Right lobe of liver (tissue), 6 donors: ENCODE measurements around the gene C2orf76. TPM values are rescaled to one million over a fixed set of nuclear protein-coding genes. Genes with fewer than 3 reads are reported as not detected.

ENCODE experiments used
- ATAC-seq, 4 donors: fragments of 200-7000 bp; cut with Tn5 transposase; one replicate each; pipeline ENCODE4 v1.9.1; 2020; ENCODE audit warnings: mild to moderate bottlenecking in 4 of 4, moderate library complexity in 4 of 4
- DNase-seq, 3 donors: peaks; one replicate each; pipeline ENCODE4 v3.0.0-alpha.2; 2020
- H3K27ac ChIP-seq, 3 donors: fragments of 200-600 bp; one replicate each; pipeline ENCODE4 v1.8.0; 2022
- H3K27me3 ChIP-seq, 2 donors: fragments of 200-600 bp; one replicate each; pipeline ENCODE4 v1.8.0; 2022
- H3K36me3 ChIP-seq, 4 donors: fragments of 200-600 bp; sonication (generic) in 1 of 4; one replicate each; pipeline versions ENCODE4 v1.5.1 to v1.8.0; 2017 to 2022; ENCODE audit warnings: control low read depth in 1 of 4
- H3K4me1 ChIP-seq, 4 donors: fragments of 200-600 bp; sonication (generic) in 1 of 4; one replicate each; pipeline versions ENCODE4 v1.5.1 to v1.8.0; 2017 to 2022; ENCODE audit warnings: control low read depth in 1 of 4
- H3K4me3 ChIP-seq, 3 donors: fragments of 200-600 bp; one replicate each; pipeline ENCODE4 v1.8.0; 2022
- H3K9me3 ChIP-seq, 4 donors: fragments of 200-600 bp; sonication (generic) in 1 of 4; one replicate each; pipeline versions ENCODE4 v1.5.1 to v1.8.0; 2017 to 2022; ENCODE audit warnings: control low read depth in 1 of 4
- POLR2A ChIP-seq: fragments of 450-650 bp; IDR thresholded peaks from one replicate; pipeline ENCODE4 v1.6.1; 2017; ENCODE audit warnings: antibody characterized with exemption, mild to moderate bottlenecking
- WGBS: methylation state at CpG from one replicate; pipeline ENCODE4 v1.1.6; 2018; ENCODE audit warnings: low coverage, low lambda C conversion rate; ENCODE audit not compliant: insufficient coverage; ENCODE audit errors: missing lambda C conversion rate; 5-methylcytosine and 5-hydroxymethylcytosine counted together
- intact Hi-C, 2 donors: fragments of 100-400 bp; cut with DNase I; formaldehyde crosslinking; loops; one replicate each; pipeline versions ENCODE4 v1.11.2 to v1.14.1; 2022
- total RNA-seq, 6 experiments: library from RNA; depleted of rRNA in 2 of 6; stranded (reverse); fragments of >200 nt in 2 of 6; fragmentation: NEBNext Ultra II Directional in 3 of 6; extraction: Animal tissue kit (Norgen Biotek cat#: 25700) in 3 of 6; gene quantifications; one replicate each; pipeline versions ENCODE4 v1.1.0 to v1.2.4, GENCODE V29; 2016 to 2023
- TF ChIP-seq, protein P1 (sequence below), 4 donors: fragments of 200-600 bp in 3 of 4; fragments of 450-650 bp in 1 of 4; IDR thresholded peaks; one replicate each; pipeline versions ENCODE4 v1.5.1 to v1.8.0; 2016 to 2022; ENCODE audit warnings: antibody characterized with exemption in 4 of 4, mild to moderate bottlenecking in 2 of 4
- donor health status: DM: no; HTN: yes; CAD: no.
- donor health status: DM: no; HTN: no; CAD: no.
- donor health status: DM: no; HTN: no; CAD: no.
- donor health status: DM: no; HTN: yes; CAD: no.
- donor health status: DM: no; HTN: yes; CAD: no.

Gene C2orf76
- total RNA-seq, 6 experiments from 2014 or later, result 2.6 to 5.5 (median 3.5) TPM

DNA sequence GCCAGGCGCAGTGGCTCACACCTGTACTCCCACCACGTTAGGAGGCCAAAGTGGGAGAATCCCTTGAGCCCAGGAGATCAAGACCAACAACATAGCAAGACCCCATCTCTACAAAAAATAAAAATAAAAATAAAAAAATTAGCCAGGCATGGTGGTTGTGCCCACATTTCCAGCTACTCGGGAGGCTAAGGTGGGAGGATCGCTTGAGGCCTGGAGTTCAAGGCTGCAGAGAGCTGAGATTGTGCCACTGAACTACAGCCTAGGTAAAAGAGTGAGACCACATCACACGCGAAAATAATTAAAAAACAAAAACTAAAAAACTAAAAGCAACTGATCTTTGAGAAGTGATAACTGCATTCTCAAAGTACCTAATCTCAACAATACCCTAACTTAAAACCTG is 1.8 kb downstream of the C2orf76 start:
- Histone ChIP-seq H3K4me1 (peaks cover 0 to 45% (median 7%) of the 10 kb centered on the region in 4 donors), H3K9me3 (no peaks in the 10 kb centered on the region), H3K27me3 (no peaks in the 10 kb centered on the region), H3K36me3 (peaks cover 0 to 18% (median 7%) of the 10 kb centered on the region in 4 donors), H3K27ac (no peak overlapping the region), H3K4me3 (no peak overlapping the region)
- ATAC-seq, result no peak
- WGBS, result 92% methylated on average over 6 of the region's 6 CpGs
- TF ChIP-seq, protein P1, sequence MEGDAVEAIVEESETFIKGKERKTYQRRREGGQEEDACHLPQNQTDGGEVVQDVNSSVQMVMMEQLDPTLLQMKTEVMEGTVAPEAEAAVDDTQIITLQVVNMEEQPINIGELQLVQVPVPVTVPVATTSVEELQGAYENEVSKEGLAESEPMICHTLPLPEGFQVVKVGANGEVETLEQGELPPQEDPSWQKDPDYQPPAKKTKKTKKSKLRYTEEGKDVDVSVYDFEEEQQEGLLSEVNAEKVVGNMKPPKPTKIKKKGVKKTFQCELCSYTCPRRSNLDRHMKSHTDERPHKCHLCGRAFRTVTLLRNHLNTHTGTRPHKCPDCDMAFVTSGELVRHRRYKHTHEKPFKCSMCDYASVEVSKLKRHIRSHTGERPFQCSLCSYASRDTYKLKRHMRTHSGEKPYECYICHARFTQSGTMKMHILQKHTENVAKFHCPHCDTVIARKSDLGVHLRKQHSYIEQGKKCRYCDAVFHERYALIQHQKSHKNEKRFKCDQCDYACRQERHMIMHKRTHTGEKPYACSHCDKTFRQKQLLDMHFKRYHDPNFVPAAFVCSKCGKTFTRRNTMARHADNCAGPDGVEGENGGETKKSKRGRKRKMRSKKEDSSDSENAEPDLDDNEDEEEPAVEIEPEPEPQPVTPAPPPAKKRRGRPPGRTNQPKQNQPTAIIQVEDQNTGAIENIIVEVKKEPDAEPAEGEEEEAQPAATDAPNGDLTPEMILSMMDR (IDR thresholded peaks at IDR 0.05), result no peak
- TF ChIP-seq POLR2A, result no peak
- intact Hi-C loops, result no loop called here
- DNase-seq, result no peak

DNA sequence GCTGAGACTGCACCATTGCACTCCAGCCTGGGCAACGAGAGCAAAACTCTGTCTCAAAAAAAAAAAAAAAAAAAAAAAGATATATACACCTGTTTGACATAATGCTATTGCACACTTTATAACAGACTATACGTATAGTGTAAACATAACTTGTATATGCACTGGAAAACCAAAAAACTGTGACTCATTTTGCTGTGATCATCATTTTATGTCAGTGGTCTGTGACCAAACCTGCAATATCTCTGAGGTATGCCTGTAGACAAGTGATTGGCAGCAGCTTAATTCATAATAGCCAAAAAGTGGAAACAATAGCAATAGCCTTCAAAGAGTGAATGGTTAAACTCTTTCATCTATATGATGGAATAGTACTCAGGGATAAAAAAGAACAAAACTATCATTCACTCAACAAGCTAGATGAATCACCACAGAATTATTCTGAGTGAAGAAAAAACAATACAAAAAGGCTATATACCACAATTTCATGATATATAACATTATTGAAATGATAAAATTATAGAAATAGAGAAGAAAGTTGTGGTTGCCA is 6.1 kb downstream of the C2orf76 start:
- no peak for DNase-seq
- H3K4me1 ChIP-seq, result peaks cover 0 to 21% (median 0%) of the 10 kb centered on the region in 4 donors
- no peak overlapping the region for H3K4me3 ChIP-seq
- H3K9me3 ChIP-seq, result no peaks in the 10 kb centered on the region
- intact Hi-C loops, result no loop called here
- H3K36me3 ChIP-seq, result no peaks in the 10 kb centered on the region
- H3K27ac ChIP-seq, result no peak overlapping the region
- no peak for ATAC-seq
- WGBS, result 81% methylated on average over 2 of the region's 2 CpGs
- H3K27me3 ChIP-seq, result no peaks in the 10 kb centered on the region
- no peak for TF ChIP-seq POLR2A
- TF ChIP-seq, protein P1 (IDR thresholded peaks at IDR 0.05), result no peak

DNA sequence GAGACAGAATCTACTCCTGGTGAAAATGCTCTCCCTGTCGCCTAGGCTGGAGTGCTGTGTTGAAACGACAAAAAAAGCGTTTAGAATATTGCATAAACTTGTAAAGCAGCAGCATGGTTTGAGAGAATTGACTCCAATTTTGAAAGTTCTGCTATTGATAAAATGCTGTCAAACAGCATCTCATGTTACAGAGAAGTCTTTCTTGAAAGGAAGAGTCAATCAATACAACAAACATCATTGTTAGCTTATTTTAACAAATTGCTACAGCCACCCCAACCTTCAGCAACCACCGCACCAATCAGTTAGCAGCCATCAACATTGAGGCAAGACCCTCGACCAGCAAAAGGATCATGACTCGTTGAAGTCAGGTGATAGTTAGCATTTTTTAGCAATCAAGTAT is 6.9 kb downstream of the C2orf76 start:
- Histone ChIP-seq H3K27ac (no peak overlapping the region), H3K9me3 (no peaks in the 10 kb centered on the region), H3K4me1 (peaks cover 0 to 13% (median 0%) of the 10 kb centered on the region in 4 donors), H3K27me3 (no peaks in the 10 kb centered on the region), H3K36me3 (no peaks in the 10 kb centered on the region), H3K4me3 (no peak overlapping the region)
- TF ChIP-seq, protein P1 (IDR thresholded peaks at IDR 0.05), result no peak
- no peak for TF ChIP-seq POLR2A
- DNase-seq, result no peak
- WGBS, result 65% methylated on average over 6 of the region's 6 CpGs
- intact Hi-C loops, result no loop called here
- no peak for ATAC-seq

DNA sequence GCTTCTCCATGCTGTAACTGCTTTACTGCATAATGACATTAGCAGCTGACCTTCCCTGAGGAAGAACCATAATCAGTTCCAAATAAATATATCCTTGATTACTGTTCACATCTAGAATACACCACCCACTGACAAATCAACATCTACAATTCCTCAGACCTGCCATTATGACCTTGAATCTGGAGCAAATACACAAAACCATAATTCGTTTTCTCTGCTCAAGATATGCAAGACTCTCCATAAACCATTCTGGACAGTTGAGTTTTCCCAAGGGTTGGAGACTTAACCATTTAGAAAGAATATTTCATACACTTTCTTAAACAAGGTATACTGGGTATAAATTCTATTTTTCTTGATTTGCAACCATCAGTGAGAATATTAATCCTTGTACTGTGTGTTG is 11.8 kb downstream of the C2orf76 start:
- H3K27me3 ChIP-seq, result no peaks in the 10 kb centered on the region
- intact Hi-C loops, result no loop called here
- ATAC-seq, result no peak
- no peak for DNase-seq
- H3K9me3 ChIP-seq, result no peaks in the 10 kb centered on the region
- H3K27ac ChIP-seq, result no peak overlapping the region
- peaks cover 0 to 5% (median 2%) of the 10 kb centered on the region in 4 donors for H3K4me1 ChIP-seq
- WGBS, result 94% methylated on average over 1 of the region's 1 CpG
- no peaks in the 10 kb centered on the region for H3K36me3 ChIP-seq
- H3K4me3 ChIP-seq, result no peak overlapping the region
- no peak for TF ChIP-seq POLR2A
- TF ChIP-seq, protein P1 (IDR thresholded peaks at IDR 0.05), result no peak

DNA sequence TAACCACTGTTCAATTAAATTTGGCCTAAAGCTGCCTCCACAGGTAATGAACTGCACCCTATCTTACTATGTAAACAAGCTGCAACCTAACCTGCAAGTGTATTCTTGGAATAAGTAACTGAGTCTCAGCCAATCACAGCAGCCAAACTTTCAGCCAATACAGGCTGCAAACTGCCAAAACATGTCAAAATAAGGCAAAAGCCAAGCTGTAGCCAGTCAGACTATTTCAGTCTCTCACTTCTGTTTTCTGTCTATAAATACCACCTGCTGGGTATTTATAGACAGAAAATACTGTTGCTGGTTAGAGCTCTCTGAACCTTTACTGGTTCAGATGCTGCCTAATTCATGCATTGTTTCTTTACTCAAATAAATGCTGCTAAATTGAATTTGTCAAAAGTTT is 14.3 kb downstream of the C2orf76 start:
- peaks cover 0 to 5% (median 2%) of the 10 kb centered on the region in 4 donors for H3K4me1 ChIP-seq
- no peak for TF ChIP-seq POLR2A
- TF ChIP-seq, protein P1 (IDR thresholded peaks at IDR 0.05), result peak in 2 of 4 donors; percentile 7 to 11
- ATAC-seq, result peak; percentile 96 to 98 (median 98)
- intact Hi-C loops, result no loop called here
- no peak overlapping the region for H3K4me3 ChIP-seq
- H3K27ac ChIP-seq, result peak overlapping the region in 2 of 3 donors; percentile 25 to 73
- no peaks in the 10 kb centered on the region for H3K27me3 ChIP-seq
- H3K36me3 ChIP-seq, result no peaks in the 10 kb centered on the region
- H3K9me3 ChIP-seq, result no peaks in the 10 kb centered on the region
- peak in 1 of 3 donors; percentile 80 for DNase-seq
